A673 (cell line): ENCODE data around the gene A4GALT.

ENCODE experiments used
- EZH2 ChIP-seq: fragments of 200-600 bp; sonication (generic); IDR thresholded peaks from 2 replicates; pipeline ENCODE4 v1.6.1; 2017; ENCODE audit warnings: borderline replicate concordance, low read depth, mild to moderate bottlenecking, mixed read lengths, antibody characterized with exemption, low read length; ENCODE audit not compliant: poor library complexity, severe bottlenecking
- TF ChIP-seq, protein P1 (sequence below): fragments of 300-800, 200-600 bp; sonication (generic); conservative IDR thresholded peaks from 2 replicates; pipeline ENCODE4 v1.5.1; 2017; ENCODE audit warnings: low read depth, mild to moderate bottlenecking, antibody characterized with exemption, low read length, moderate library complexity, mixed read lengths

DNA sequence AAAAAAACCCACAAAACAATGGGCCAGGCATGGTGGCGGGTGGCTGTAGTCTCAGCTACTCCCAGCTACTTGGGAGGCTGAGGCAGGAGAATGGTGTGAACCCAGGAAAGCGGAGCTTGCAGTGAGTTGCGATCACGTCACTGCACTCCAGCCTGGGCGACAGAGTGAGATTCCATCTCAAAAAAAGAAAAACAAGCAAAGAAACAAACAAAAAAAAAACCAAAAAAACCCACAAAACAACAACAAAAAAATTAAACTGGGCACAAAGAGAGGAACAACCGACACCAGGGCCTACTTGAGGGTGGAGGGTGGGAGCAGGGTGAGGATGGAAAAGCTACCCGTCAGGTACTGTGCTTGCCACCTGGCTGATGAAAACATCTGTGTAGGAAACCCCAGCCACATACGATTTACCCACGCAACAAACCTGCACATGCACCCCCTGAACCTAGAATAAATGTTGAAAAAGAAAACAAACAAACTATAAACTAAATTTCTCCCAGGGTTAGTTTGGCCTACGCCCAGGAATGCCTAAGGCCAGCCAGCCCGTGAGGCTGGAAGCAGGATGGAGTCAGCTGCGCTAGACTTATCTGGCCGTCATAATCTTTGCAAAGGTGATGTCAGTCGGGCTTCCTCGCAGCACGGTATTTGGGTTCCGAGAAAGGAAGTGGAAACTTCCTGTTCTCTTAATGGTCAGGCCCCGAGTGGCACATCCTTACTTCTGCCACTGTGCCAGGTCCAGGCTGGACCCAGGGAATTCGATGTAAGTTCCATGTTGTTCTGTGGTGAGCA, 49.6 kb downstream of the A4GALT start:
- TF ChIP-seq, protein P1, sequence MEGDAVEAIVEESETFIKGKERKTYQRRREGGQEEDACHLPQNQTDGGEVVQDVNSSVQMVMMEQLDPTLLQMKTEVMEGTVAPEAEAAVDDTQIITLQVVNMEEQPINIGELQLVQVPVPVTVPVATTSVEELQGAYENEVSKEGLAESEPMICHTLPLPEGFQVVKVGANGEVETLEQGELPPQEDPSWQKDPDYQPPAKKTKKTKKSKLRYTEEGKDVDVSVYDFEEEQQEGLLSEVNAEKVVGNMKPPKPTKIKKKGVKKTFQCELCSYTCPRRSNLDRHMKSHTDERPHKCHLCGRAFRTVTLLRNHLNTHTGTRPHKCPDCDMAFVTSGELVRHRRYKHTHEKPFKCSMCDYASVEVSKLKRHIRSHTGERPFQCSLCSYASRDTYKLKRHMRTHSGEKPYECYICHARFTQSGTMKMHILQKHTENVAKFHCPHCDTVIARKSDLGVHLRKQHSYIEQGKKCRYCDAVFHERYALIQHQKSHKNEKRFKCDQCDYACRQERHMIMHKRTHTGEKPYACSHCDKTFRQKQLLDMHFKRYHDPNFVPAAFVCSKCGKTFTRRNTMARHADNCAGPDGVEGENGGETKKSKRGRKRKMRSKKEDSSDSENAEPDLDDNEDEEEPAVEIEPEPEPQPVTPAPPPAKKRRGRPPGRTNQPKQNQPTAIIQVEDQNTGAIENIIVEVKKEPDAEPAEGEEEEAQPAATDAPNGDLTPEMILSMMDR, result no peak
- TF ChIP-seq EZH2, result no peak
